Measurements from ENCODE around the gene COMTD1. TPM values are rescaled to one million over a fixed set of nuclear protein-coding genes. Genes with fewer than 3 reads are reported as not detected.

Gene COMTD1
- 41.5 and 62.2 TPM in 2 replicates for total RNA-seq

DNA sequence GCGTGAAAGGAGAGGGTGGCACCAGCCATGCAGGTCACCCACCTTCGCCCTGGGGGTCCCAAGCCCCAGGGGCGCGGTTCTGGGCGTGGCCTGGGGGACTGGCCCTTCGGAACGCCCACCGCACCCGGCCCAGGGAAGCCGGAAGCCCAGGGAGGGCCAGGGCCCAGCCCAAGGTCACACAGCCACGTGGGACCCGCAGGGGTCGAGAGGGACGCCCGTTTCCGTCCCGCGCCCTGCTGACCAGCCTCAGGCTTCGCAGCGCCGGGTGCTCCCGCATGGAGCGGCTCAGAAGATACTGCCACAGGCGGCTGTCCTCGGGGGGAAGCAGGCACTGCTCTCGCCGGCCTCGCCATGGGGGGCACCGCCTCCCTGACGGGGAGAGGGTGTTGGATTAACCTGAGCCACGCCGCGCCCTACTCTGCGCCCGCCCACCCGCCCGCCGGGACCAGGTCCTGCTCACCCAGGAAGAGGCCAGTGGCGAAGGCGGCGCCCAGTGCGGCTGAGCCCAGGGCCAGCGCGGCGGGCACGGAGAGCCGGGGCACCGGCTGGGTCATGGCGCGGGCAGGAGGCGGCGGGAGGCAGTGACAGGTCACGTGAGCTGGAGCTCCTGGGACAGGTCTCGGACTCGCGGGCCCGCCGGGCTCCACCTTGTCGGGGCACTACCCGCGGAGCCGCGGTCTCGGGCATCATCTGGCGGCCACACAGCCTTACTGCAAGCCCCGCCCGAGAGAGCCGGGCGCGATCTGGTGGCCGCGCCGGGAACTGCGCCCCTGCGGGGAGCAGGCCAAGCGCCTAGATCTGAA lies at the start of gene COMTD1:
Gene COMTD1 (minus strand): TSS at position 583 of the 803 bp plus-strand sequence. CDS start 29 bp downstream, at position 554.
- DNase-seq (ENCODE audit: low read depth): no peak
- TF ChIP-seq, protein P1, sequence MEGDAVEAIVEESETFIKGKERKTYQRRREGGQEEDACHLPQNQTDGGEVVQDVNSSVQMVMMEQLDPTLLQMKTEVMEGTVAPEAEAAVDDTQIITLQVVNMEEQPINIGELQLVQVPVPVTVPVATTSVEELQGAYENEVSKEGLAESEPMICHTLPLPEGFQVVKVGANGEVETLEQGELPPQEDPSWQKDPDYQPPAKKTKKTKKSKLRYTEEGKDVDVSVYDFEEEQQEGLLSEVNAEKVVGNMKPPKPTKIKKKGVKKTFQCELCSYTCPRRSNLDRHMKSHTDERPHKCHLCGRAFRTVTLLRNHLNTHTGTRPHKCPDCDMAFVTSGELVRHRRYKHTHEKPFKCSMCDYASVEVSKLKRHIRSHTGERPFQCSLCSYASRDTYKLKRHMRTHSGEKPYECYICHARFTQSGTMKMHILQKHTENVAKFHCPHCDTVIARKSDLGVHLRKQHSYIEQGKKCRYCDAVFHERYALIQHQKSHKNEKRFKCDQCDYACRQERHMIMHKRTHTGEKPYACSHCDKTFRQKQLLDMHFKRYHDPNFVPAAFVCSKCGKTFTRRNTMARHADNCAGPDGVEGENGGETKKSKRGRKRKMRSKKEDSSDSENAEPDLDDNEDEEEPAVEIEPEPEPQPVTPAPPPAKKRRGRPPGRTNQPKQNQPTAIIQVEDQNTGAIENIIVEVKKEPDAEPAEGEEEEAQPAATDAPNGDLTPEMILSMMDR (conservative IDR thresholded peaks at IDR 0.05; ENCODE audit: low read depth, low read length): peak; percentile 99
- H3K4me3 ChIP-seq (ENCODE audit: low read depth, low read length): peak within 1 kb of the TSS; percentile 79

DNA sequence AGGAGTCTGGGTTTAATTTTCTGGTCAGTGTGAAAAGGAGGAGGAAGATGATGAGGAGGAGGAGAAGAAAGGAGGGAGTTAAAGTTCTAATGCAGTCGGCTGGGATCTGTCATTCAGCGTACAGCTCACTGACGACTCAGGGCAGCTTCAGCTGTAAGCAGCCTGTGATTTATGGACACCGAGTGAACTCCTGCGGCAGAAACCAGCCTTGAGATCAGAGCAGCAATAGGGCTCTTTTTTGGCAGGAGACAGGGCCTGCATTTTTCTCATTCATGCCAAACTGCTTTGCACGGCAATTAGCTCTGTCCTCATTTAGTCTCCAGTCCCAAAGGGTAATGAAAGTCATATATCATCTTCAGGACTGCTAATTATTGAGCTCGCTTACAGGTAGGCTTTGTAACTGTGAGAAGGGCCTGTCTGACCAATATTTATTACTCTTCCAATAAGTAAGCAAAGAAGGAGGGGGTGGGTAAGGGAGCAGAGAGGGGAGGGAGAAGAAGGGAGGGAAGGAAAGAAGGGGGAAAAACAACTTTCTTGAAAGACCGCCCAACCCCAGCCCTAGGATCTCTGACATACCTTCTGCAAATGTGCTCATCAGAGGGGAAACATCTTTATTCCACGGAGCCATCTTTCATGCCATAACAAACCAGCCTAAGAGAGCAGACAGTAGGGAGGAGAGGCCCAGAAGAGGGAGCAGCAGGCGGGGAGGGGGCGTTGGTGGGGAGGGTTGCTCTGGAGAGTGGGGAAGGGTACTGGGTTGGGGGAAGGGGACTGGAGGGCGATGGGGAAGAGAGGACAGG lies 48.1 kb upstream of the COMTD1 start:
- DNase-seq (ENCODE audit: low read depth): no peak
- TF ChIP-seq, protein P1 (conservative IDR thresholded peaks at IDR 0.05; ENCODE audit: low read depth, low read length): no peak
- H3K4me3 ChIP-seq (ENCODE audit: low read depth, low read length): peak overlapping the region; percentile 14

DNA sequence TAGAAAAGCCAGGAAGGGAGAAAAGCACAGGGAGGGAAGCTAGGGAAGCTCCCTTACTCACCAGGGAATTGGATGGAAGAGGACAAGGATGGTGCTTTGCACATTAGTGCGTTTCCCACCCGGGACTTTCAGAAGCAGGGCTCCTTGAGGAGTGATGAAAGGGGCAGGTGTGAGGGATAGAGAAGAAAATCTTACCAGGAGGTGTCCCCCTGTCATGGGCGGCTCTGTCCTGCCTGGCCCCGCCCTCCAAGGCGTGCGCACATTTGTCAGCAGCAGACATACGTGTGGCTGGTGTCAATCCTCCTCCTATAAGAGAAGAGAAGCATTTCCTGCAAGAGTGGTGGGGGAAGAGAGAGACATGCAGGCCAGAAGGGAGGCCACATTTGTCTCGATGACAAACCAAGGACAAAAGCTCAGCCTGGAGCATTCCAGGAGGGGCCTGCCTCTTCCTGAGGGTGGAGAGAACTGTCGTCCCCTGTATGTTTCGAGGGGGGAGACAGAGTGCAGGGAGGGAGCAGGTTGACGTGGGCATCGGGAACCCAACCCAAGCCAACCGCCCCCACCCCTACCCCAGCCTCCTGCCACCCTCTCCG lies 47.4 kb upstream of the COMTD1 start:
- peak overlapping the region; percentile 14 for H3K4me3 ChIP-seq (ENCODE audit: low read depth, low read length)
- TF ChIP-seq, protein P1 (conservative IDR thresholded peaks at IDR 0.05; ENCODE audit: low read depth, low read length): no peak
- no peak for DNase-seq (ENCODE audit: low read depth)

DNA sequence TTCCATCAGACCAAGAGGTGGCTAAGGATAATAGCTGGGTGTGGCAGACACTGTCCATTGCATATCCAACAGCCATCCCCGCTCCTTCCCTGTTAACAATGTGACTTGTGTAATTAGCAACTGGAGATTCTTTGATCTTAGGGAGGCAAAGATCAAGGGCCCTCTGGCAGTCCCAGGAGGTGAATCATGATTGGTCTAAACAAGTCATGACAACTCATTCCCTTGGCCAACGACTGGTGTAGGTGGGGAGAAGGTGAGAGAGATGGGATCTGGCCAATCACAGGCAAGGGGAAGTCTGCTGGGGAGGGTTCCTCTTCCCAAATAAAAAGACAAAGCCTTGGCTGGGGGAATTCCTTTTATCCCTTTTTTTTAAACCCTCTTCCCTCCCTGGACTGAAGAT lies 46.2 kb upstream of the COMTD1 start:
- H3K4me3 ChIP-seq (ENCODE audit: low read depth, low read length): no peak overlapping the region
- TF ChIP-seq, protein P1 (conservative IDR thresholded peaks at IDR 0.05; ENCODE audit: low read depth, low read length): no peak
- DNase-seq (ENCODE audit: low read depth): no peak

DNA sequence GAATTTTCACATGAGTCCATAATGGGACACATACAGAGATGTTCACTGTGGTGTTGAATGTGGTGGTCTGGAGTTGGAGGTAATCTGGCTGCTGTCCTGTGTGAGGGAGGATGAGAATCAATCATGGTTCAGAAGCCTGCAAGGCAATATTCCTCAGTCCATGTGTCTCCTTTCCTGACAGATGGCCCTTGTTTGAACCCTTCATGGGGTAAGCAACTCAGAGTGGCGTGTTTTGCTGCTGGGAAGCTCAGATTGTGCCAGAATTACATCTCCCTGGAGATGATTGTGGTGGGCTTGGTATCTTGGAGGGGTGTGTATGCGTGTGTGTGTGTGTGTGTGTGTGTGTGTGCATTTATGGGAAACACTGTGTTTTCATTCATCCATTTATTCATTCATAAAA lies 44.5 kb upstream of the COMTD1 start:
- DNase-seq (ENCODE audit: low read depth): no peak
- H3K4me3 ChIP-seq (ENCODE audit: low read depth, low read length): no peak overlapping the region
- TF ChIP-seq, protein P1 (conservative IDR thresholded peaks at IDR 0.05; ENCODE audit: low read depth, low read length): no peak

DNA sequence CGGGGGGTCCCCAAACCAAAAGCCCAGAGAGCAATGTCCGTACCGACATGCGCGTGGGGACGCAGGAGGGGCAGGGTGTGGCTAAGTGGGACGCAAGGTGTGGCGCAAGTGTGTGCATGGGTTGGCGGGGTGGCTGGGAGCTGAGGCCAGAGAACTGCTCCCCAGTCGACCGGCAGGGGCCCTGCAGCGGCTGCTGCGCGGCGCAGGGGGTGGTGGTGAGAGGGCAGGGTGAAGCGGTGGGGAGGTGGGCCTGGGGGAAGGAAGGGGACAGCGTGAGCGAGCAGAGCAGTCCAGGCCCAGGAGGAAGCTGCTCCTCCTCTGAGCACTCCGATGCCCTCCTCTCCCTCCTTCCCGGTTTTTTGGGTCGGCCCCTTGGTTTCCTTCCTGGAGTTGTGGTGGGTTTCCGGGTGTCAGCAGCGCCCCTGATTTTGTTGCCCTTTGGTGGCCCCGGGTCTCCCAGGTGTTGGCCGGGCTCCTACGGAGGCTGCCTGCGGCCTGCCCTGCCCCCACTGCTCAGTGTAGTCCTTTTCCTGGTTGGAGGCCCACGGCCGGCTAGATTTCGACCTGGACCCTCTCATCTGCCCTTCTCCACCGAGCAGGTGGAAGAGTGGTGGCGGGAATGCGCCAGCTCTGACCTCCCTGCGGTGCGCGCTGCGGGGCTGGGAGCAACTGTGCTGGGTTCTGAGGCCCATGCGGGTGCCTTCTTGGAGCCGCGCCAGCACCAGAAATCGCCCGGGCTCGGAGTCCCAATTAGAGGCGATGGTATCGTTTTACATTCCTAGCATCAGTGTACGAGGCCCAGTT lies 40.5 kb upstream of the COMTD1 start:
- TF ChIP-seq, protein P1 (conservative IDR thresholded peaks at IDR 0.05; ENCODE audit: low read depth, low read length): no peak
- no peak overlapping the region for H3K4me3 ChIP-seq (ENCODE audit: low read depth, low read length)
- no peak for DNase-seq (ENCODE audit: low read depth)
